Sigmoid colon (tissue), 4 donors: ENCODE results near the gene MYOZ2.

Experiments
- EP300 ChIP-seq, 4 donors: sonication (generic); formaldehyde crosslinking; IDR thresholded peaks; one replicate each; pipeline ENCODE4 v1.6.1; 2017; ENCODE audit warnings: antibody characterized with exemption in 4 of 4
- POLR2A ChIP-seq, 2 donors: fragments of 450-650 bp; IDR thresholded peaks; one replicate each; pipeline ENCODE4 v1.6.1; 2016; ENCODE audit warnings: antibody characterized with exemption in 2 of 2, mild to moderate bottlenecking in 2 of 2, moderate library complexity in 2 of 2
- POLR2AphosphoS5 ChIP-seq, 4 donors: sonication (generic); formaldehyde crosslinking; IDR thresholded peaks; one replicate each; pipeline ENCODE4 v1.6.1; 2017; ENCODE audit warnings: antibody characterized with exemption in 4 of 4
- TF ChIP-seq, protein P1 (sequence below), 4 experiments: fragments of 450-650 bp in 3 of 4; fragments of 200-600 bp in 1 of 4; IDR thresholded peaks; one replicate each; pipeline ENCODE4 v1.5.1; 2016 to 2019; ENCODE audit warnings: antibody characterized with exemption in 4 of 4, mild to moderate bottlenecking in 3 of 4, moderate library complexity in 2 of 4

DNA sequence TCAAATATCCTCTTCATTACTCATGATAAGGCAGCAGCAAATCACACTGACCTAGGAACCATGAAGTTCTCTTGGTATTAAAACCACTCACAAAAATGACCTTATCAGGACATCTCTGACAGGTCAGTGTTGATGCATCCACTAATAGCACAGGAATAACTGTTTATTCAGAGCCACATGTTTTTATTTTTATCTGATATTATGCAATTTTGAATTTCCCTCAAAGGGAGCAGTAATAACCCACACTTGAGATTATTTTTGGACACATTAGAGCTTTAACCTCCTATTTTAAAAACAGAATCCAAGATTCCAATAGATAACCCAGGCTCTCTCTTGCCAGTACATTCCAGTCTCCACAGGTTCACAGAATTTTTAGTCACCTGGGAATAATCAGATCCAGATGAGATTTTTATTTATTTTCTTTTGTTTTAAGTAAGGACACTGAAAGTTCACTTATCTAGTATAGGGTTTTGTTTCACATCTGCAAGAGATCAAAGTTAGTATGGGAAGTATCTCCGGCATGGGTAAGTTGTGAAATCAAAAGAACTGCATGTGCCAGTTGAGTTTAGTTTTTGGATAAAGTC is 36.3 kb upstream of the MYOZ2 start:
- TF ChIP-seq, protein P1, sequence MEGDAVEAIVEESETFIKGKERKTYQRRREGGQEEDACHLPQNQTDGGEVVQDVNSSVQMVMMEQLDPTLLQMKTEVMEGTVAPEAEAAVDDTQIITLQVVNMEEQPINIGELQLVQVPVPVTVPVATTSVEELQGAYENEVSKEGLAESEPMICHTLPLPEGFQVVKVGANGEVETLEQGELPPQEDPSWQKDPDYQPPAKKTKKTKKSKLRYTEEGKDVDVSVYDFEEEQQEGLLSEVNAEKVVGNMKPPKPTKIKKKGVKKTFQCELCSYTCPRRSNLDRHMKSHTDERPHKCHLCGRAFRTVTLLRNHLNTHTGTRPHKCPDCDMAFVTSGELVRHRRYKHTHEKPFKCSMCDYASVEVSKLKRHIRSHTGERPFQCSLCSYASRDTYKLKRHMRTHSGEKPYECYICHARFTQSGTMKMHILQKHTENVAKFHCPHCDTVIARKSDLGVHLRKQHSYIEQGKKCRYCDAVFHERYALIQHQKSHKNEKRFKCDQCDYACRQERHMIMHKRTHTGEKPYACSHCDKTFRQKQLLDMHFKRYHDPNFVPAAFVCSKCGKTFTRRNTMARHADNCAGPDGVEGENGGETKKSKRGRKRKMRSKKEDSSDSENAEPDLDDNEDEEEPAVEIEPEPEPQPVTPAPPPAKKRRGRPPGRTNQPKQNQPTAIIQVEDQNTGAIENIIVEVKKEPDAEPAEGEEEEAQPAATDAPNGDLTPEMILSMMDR (IDR thresholded peaks at IDR 0.05) = no peak
- no peak for TF ChIP-seq POLR2A (IDR thresholded peaks at IDR 0.05)
- peak in 1 of 4 donors; percentile 1 for TF ChIP-seq EP300 (IDR thresholded peaks at IDR 0.05)
- TF ChIP-seq POLR2AphosphoS5 (IDR thresholded peaks at IDR 0.05) = peak in 2 of 4 donors; percentile 14 to 26
